NCI-H187 treated with DMSO at 0.1 percent for 48 hours (cell line): ENCODE results near the gene GALT.
A peak's percentile ranks its signal among the peaks of the same experiment; 100 is the strongest.
"Not testable (repeated sequence)": the region's sequence is repeated elsewhere in the genome, so short reads cannot be mapped to it uniquely, and the experiment has no call there.

Experiments used
- DNase-seq: peaks from one replicate; lab custom pipeline; 2025; lab: John Stamatoyannopoulos, UW

GALT gene

DNA sequence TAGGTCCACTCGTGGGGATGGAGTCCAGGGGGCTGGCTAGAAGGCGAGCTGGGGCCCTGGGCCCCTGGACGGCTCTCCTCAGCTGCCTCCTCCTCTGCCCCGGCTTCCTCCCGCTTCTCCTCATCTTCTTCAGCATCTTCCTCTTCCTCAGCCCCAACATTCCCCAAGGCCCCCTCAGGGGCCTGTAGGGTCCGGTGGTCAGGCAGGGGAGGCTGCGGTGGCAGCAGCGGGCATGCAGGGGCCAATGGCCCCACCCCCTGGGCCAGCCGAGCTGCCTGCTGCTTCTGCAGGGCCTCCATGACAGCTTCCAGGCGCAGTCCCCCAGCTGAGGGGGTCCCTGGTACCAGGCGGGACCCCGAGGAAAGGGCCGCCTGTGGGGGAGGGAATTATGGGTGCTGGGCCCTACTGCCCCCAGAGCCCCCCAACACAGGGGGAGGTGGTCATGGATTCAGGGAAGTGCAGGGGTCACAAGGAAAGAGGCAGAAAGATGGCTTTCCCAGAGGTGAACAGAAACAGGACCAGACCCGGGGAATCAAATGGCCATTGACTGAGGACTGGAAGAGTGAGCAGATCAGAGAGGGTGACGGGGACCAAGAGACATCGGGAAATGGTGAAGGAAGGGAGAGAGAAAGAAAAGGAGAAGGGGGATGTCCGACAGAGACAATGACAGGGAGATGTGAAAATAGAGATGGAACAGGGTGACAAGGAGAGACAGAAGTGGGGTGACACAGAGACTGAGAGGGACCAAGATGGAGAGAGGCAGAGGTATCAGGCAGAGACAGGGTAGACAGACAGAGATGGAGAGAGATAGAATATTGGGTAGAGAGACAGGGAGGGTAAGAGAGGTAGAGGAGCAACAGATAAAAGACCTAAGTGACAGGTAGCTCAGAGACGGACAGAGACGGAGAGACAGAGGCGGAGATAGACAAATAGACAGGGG is 18.5 kb upstream of the GALT start:
- no peak for DNase-seq

DNA sequence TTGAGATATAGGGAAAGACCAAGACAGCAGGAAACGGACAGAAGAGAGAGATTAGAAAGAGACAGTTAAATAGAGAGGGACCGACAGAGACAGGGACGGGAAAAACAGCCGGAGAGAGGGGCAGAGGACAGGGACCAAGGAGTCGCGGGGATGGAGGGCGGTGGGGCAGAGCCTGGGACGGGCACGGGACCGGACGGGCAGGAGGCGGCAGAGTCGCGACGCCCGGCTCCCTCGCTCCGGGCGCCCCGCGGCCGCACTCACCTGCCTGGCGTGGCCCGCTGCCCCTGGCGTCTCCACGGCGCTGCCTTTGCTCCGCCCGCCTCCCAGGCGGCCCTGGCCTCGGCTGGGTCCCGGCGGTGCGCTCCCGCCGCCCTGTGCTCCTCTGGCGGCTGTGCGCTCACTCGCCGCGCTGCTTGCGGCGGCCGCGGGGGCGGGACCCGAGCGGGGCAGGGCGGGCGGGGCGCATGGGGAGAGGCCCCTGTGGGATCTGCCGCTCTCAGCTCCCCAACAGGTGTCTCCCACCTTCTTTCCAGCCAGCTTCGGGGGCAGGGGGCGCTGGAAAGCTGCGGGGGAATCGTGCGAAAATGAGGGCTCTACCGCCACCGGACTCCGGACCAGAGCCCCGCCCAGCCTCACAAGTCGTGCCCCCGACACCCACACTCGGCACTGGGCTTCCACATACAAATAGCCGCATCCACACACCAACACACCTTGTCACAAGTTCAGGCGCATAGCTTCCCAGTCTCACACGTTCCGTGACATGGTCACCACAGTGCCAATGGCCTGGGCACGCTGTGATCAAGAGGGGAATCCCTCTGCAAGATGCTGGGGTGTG is 17.6 kb upstream of the GALT start, which contains the start of gene ARID3C:
TSS of gene ARID3C (minus strand) at position 411 of the 835 bp plus-strand sequence. CDS start 1,052 bp downstream, outside the sequence.
- no peak for DNase-seq

DNA sequence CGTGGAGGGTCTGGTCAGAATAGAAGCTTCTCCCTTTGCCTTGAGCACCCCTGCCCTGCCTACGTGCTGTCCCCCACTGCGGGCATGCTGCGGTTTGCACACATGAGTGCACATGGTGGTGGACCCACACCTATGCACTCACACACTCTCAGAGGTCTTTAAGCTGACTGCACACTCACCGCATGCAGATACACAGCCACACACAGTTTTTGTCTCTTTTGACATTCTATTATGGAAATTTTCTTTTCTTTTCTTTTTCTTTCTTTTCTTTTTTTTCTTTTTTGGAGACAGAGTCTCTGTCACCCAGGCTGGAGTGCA is 17.0 kb upstream of the GALT start:
- DNase-seq, result no peak

DNA sequence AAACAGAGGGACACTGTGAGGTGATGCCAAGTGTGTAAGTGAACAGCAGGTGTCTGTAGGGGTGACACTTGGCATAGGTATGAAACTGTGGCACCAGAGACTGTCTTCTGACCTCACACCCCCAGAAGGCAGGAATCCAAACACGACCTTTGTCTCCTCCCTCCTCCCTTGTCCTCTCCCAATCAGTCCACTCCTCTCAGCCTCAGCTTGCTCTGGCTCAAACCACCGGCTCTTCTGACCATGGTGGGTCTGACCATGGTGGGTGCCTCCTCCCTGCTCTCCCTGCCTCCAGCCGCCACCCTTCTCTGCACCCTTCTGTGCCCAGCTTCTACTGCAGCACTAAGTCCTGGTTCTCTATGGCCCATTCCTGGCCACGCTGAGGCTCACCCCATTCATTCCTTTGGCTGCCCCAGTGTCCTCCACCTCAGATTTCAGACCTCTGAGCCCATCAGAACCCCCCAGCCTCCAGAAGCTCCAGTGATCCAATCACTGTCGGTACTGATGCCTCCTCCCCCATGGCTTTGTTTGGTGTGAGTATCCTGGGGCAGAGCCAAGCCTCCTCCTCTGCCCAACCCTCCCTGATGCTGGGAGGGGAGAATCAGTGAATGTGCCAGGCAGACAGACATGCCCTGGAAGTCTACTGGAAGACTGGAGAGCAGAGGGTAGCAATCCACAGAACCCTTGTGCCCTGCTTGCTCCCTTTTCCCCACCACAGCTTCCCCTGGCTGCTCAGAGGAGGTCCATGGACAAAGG is 15.9 kb upstream of the GALT start:
- no peak for DNase-seq

DNA sequence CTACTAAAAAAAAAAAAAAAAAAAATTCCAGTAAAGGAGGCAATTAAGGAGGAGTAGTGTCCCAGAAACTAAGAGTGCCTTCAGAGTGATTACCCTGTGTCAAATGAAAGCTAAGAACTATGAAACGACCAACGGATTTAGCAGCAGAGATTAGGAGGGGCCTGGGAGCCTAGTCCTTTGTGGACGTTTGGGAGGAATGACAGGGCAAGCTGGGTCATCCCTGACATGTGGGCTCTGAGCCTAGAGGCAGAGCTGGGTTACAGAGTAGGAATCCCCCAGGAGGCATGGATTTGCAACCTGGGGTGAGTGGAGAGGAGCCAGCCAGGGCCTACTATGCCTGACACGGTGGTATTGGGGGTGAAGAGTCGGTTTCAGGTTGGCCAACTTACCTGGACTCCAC is 13.3 kb upstream of the GALT start:
- no peak for DNase-seq

DNA sequence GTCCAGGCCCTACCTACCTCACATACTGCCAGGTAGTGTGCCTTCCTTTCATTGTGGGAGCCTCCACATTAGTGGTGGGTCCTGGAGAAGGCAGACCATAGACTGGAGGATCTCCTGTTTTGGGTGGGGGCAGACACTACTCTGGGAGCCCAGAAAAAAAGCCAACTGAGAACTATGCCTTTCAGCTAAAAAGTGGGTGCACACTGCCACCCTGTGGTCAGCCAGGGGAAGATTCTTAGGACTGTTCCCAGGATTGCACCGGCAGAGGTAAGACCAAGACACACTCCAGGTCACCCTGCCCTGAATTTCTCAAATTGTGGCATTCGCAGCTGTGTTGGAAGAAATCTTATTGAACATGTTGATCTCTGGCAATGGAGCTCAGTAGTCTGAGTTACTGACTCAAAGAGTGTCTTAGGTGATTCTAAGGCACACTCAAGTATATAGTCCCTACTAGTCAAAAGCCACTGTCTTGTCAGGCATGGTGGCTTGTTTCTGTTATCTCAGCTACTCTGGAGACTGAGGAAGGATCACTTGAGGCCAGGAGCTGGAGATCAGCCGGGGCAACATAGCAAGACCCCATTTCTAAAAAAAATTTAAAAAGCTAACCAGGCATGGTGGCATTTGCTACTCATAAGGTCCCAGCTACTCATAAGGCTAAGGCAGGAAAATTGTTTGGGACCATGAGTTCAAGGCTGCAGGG is 12.5 kb upstream of the GALT start:
- DNase-seq, result peak; percentile 8

DNA sequence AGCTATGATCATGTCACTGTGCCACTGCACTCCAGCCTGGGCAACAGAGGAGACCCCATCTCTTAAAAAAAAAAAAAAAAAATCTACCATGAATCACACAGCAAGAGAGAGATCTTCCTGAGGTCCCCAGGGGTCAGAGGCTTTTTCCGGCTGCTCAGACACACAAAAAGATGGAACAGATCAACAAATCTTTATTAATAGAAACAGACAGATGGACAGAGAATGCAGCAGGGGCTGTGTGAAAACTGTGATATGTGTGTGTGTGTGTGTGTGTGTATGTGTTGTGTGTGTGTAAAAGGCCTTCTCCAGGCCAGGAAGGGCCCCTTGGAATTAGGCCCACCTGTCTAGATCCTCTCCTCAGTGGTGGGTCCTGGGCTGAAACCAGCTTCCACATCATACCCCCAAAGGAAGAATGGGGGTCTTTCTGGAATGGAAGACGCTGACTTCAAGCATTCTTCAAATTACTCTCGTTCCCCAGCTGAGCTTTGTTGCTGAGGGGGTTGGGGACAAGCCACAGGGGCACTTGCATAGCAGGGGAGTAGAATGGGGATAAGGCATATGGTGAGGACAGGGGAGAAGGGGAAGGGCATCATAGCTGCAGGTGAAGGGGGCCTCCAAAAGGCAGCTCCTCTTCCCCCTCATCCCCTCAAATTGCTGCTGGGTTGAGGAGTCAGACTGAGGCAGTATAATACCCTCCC is 11.8 kb upstream of the GALT start:
- no peak for DNase-seq

DNA sequence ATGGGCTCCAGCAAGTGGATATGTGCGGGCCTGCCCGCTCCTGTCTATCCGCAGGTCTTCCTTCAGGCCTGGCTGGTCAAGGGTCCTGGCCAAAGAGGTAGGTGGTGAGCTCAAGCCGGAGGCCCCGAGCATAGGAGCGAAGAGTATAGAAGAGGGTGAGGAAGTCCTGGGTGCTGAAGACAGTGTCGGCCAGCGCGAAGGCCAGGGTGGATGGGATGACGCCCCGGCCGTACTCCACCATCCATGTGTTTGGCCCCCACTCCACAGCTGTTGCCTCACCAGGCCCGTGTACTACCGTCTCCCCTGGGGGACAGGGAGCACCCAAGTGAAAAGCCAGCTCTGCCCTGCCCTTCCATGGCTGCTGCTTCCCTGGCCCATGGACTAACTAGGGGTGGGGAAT is 10.9 kb upstream of the GALT start:
- no peak for DNase-seq

DNA sequence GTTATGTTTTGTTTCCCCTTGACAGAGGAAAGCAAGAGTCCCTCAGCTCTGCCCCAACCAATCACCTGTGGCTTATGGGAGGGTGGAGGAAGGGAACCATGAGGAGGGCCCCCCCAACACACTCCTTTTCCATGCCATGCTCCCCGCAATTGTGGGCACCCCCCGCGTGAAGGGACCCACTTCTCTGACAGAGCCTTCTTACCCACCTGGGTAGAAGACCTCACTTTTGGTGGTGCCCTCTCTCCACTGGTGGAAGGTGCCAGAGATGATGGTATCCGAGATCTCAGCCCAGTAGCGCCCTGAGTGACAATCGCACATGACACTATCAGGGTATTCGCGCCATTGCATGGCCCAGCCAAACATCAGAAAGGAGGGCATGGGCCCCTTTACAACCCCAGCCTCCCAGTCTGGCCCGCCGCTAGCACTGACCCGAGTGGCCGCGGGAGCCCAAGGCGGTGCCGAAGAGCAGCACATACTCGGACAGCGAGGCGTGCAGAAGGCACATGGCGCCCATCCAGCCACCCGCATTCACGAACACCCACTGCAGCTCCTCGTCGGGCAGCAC is 9.6 kb upstream of the GALT start:
- no peak for DNase-seq

DNA sequence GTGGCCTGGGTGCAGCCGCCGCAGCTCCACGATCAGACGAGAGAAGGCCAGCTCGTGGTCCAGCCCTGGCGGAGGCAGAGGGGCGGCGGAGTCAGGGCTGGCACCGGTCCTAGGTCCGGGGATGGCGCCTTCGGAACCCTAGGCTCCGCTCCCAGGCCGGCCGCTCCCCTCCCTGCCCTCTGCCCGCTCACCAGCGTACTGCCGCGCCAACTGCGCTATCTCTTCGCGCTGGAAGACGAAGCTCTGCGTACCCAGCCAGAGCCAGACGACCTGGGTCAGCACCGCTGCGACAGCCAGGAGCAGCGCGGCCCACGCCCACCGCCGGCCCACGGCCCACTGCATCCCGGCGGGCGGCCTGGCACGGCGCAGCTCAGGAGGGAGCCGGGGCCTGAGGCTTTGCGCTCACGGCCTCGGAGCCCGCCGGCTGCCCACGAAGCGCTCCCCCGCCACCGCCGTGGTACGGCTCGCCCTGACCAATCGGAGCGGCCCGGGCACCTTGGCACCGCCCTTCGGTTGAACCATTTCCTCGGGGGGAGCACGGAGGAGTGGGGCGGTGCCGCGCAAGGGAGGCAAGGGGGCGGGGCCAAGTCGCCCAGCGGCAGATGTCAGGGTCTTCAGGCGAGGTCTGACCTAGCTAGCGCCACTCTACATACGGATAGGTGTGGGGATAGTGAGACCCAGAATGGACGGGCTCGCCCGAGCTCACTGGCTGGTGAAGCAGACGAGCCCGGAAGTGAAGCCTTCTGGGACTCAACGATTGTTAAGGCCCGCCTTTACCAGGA is 8.9 kb upstream of the GALT start, which contains the start of gene SIGMAR1:
TSS of gene SIGMAR1 (minus strand) at position 432 of the 782 bp plus-strand sequence. CDS start at position 342, 90 bp downstream.
- DNase-seq, result peak; percentile 3

DNA sequence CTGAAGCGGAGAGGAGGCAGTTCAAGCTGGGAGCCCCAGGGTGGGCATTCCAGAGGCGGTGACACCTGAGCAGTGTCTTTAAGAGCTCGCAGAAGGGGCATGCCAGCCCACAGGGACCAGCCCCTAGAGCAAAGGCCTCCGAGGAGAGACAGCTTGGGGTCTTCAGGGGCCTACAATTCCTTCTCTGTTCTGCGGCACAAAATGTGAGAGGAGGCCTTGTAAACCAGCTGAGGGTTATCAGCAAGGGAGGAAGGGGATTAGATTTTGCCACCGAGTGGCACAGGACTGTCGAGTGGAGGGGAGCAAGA is 8.4 kb upstream of the GALT start:
- DNase-seq, result no peak

DNA sequence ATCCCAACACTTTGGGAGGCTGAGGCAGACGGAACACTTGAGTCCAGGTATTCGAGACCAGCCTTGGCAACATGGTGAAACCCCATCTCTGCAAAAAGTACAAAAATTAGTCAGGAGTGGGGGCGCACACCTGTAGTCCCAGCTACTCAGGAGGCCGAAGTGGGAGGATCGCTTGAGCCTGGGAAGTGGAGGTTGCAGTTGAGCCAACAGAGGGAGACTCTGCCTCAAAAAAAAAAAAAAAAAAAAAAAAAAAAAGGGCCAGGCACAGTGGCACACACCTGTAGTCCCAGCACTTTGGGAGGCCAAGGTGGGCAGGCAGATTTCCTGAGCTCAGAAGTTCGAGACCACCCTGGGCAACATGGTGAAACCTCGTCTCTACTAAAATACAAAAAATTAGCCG is 7.2 kb upstream of the GALT start:
- not testable (repeated sequence) for DNase-seq

DNA sequence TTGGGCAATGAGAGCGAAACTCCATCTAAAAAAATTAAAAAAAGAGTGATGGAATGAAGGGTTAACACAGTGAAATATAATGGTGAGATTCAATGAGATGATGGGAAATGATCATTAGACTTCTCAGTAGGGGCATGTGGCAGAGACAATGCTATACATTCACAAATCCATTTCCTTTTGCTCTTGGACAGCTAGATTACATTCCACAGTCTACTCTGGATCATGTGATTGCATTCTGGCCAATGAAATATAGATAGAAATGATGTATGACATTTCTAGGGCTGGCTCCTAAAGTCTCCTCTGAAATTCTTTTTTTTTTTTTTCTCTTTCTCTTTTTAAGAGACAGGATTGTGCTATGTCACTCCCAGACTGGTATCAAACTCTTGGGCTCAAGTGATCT is 3.8 kb upstream of the GALT start:
- no peak for DNase-seq

DNA sequence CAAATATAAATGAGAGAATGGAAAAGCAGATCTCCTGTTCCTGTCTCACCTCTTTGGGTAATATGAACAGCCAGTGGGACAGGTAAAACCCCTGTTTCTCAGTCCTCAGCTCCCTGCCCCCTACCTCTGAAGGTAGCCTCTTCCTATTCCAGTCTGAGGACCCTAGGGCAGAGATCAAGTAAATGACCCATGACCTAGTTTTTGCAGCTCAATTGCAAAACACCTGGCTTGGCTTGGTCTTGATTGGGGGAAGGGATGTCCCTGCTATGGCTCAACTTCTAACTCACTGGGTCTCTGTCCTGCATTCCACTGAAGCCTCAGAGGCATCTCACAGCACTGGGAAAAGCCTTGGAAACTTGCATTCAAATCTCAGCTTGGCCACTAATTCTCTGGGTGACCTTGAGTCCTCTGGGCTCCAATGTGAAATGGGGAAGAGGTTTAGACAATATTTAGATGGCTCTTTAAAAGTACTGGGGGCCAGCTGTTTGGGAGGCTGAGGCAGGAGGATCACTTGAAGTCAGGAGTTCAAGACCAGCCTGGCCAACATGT is 1.6 kb upstream of the GALT start:
- DNase-seq, result no peak

DNA sequence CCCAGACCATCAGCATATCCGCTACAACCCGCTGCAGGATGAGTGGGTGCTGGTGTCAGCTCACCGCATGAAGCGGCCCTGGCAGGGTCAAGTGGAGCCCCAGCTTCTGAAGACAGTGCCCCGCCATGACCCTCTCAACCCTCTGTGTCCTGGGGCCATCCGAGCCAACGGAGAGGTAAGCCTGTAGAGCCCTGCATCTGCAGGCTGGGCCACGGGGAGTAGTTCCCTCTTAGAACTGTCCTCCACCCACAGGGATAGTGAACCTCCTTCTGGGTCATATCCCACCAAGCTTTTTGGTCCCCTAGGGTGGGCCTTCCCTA is 569 bp downstream of the GALT start:
- no peak for DNase-seq

DNA sequence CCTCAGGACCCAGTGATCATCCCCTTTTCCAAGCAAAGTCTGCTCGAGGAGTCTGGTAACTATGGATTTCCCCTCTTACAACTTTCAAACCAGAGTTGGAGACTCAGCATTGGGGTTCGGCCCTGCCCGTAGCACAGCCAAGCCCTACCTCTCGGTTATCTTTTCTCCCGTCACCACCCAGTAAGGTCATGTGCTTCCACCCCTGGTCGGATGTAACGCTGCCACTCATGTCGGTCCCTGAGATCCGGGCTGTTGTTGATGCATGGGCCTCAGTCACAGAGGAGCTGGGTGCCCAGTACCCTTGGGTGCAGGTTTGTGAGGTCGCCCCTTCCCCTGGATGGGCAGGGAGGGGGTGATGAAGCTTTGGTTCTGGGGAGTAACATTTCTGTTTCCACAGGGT is 1.2 kb downstream of the GALT start:
- DNase-seq, result no peak

DNA sequence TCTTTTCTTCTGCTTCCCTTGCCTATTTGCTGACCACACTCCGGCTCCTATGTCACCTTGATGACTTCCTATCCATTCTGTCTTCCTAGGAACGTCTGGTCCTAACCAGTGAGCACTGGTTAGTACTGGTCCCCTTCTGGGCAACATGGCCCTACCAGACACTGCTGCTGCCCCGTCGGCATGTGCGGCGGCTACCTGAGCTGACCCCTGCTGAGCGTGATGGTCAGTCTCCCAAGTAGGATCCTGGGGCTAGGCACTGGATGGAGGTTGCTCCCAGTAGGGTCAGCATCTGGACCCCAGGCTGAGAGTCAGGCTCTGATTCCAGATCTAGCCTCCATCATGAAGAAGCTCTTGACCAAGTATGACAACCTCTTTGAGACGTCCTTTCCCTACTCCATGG is 2.2 kb downstream of the GALT start:
- no peak for DNase-seq

DNA sequence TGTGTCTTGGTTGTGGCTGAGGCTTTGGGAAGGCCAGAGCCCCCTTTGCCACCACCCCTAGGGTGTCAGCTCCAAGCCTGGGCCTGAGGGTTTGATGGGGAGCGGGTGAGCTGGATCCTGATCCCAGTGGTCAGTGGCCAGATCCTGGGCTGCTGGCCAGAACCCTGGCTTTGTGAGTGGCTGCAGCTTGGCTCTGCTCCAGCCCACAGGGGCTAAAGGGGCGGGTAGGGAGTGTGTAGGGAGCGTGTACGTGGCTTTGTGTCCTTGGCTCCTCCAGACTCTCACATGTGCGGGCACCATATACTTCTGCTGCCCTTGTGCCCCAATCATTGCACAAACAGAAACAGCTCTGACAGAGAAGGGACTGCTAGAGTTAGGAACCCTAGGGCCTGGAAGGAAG is 4.3 kb downstream of the GALT start:
- DNase-seq, result no peak

DNA sequence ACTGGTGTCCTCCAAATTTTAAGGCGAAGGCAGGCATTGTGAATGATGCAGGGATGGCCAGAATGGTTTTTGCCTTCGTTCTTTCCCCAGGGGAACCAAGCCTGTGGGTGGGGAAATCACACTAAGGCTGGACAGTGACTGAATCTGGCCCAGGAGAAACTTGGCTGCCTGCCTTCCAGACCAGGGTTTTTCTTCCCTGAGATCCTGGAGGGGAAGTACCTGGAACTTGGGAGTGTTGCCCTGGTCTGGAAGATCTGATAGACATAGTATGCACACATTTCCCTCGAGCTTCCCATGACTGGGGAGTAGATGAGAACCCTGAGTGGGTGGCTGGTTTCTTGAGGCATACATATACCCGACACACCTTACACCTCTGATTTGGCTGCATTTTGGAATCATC is 4.8 kb downstream of the GALT start:
- DNase-seq, result no peak
